ENCODE data around the gene TSHZ2. TPM values are rescaled to one million over a fixed set of nuclear protein-coding genes. Genes with fewer than 3 reads are reported as not detected.

Gene TSHZ2
- total RNA-seq, 1 experiment from 2014 or later, result 2.3 TPM

- Mint-ChIP-seq H3K4me3 (ENCODE audit: unreplicated experiment) (no peak overlapping the region), H3K27ac (ENCODE audit: low read depth, unreplicated experiment) (no peak overlapping the region), H3K9me3 (ENCODE audit: unreplicated experiment) (no peaks in the 10 kb centered on the region), H3K36me3 (ENCODE audit: insufficient read depth, unreplicated experiment) (no peaks in the 10 kb centered on the region), H3K4me1 (ENCODE audit: insufficient read depth, unreplicated experiment) (no peaks in the 10 kb centered on the region), H3K27me3 (ENCODE audit: insufficient read depth, unreplicated experiment) (no peaks in the 10 kb centered on the region)
- intact Hi-C loops (cut with micrococcal nuclease), result no loop called here
- POLR2A ChIA-PET, result no interaction called here
- CTCF ChIA-PET, result interaction anchor here (0.6 kb wide), 2 partner anchors 326 to 570 kb away, joined by 3 read pairs; no protein-coding TSS in a partner anchor
- DNase-seq (ENCODE audit: unreplicated experiment), result no peak
- TF ChIP-seq CTCF (IDR thresholded peaks at IDR 0.05; ENCODE audit: unreplicated experiment), result no peak
- BruUV-seq (replicated peaks), result no TSS peak
Observed at GRCh38 chr20:53344891-53345290, 372.7 kb downstream of the TSHZ2 start.

- Mint-ChIP-seq H3K9me3 (ENCODE audit: unreplicated experiment) (no peaks in the 10 kb centered on the region), H3K4me3 (ENCODE audit: unreplicated experiment) (no peak overlapping the region), H3K4me1 (ENCODE audit: insufficient read depth, unreplicated experiment) (no peaks in the 10 kb centered on the region), H3K27ac (ENCODE audit: low read depth, unreplicated experiment) (no peak overlapping the region), H3K36me3 (ENCODE audit: insufficient read depth, unreplicated experiment) (no peaks in the 10 kb centered on the region), H3K27me3 (ENCODE audit: insufficient read depth, unreplicated experiment) (no peaks in the 10 kb centered on the region)
- ChIA-PET POLR2A (no interaction called here), CTCF (no interaction called here)
- DNase-seq (ENCODE audit: unreplicated experiment), result no peak
- no TSS peak for BruUV-seq (replicated peaks)
- intact Hi-C loops (cut with micrococcal nuclease), result no loop called here
- TF ChIP-seq CTCF (IDR thresholded peaks at IDR 0.05; ENCODE audit: unreplicated experiment), result no peak
Observed at GRCh38 chr20:53345536-53346334, 373.6 kb downstream of the TSHZ2 start.

- POLR2A ChIA-PET, result no interaction called here
- DNase-seq (ENCODE audit: unreplicated experiment), result no peak
- intact Hi-C loops (cut with micrococcal nuclease), result no loop called here
- no peaks in the 10 kb centered on the region for H3K4me1 Mint-ChIP-seq (ENCODE audit: insufficient read depth, unreplicated experiment)
- H3K27ac Mint-ChIP-seq (ENCODE audit: low read depth, unreplicated experiment), result no peak overlapping the region
- no peaks in the 10 kb centered on the region for H3K9me3 Mint-ChIP-seq (ENCODE audit: unreplicated experiment)
- CTCF ChIA-PET, result interaction anchor here (1.0 kb wide), 1 partner anchor 15 kb away, joined by 4 read pairs; no protein-coding TSS in a partner anchor
- no peaks in the 10 kb centered on the region for H3K36me3 Mint-ChIP-seq (ENCODE audit: insufficient read depth, unreplicated experiment)
- no peaks in the 10 kb centered on the region for H3K27me3 Mint-ChIP-seq (ENCODE audit: insufficient read depth, unreplicated experiment)
- BruUV-seq (replicated peaks), result no TSS peak
- no peak for TF ChIP-seq CTCF (IDR thresholded peaks at IDR 0.05; ENCODE audit: unreplicated experiment)
- H3K4me3 Mint-ChIP-seq (ENCODE audit: unreplicated experiment), result no peak overlapping the region
Observed at GRCh38 chr20:53346335-53346648, 374.1 kb downstream of the TSHZ2 start.

- ChIA-PET CTCF (interaction anchor here (0.6 kb wide), 1 partner anchor 662 kb away, joined by 3 read pairs; no protein-coding TSS in a partner anchor), POLR2A (no interaction called here)
- no peaks in the 10 kb centered on the region for H3K27me3 Mint-ChIP-seq (ENCODE audit: insufficient read depth, unreplicated experiment)
- H3K4me1 Mint-ChIP-seq (ENCODE audit: insufficient read depth, unreplicated experiment), result no peaks in the 10 kb centered on the region
- no TSS peak for BruUV-seq (replicated peaks)
- no peak overlapping the region for H3K4me3 Mint-ChIP-seq (ENCODE audit: unreplicated experiment)
- no peaks in the 10 kb centered on the region for H3K36me3 Mint-ChIP-seq (ENCODE audit: insufficient read depth, unreplicated experiment)
- no peak for DNase-seq (ENCODE audit: unreplicated experiment)
- no peak overlapping the region for H3K27ac Mint-ChIP-seq (ENCODE audit: low read depth, unreplicated experiment)
- TF ChIP-seq CTCF (IDR thresholded peaks at IDR 0.05; ENCODE audit: unreplicated experiment), result no peak
- intact Hi-C loops (cut with micrococcal nuclease), result no loop called here
- H3K9me3 Mint-ChIP-seq (ENCODE audit: unreplicated experiment), result peaks cover 9% of the 10 kb centered on the region
Observed at GRCh38 chr20:53349730-53350129, 377.6 kb downstream of the TSHZ2 start.
